Nucleus accumbens (tissue), 56 donors: ENCODE data around the gene SEMA4C.

Experiments
- DNase-seq, 56 donors: peaks; one replicate each; lab custom pipeline; 2025; lab: John Stamatoyannopoulos, UW

SEMA4C gene

GRCh38 chr2:96883306-96883705 lies 13.4 kb upstream of the SEMA4C start:
- no peak for DNase-seq

- DNase-seq: no peak
Observed at GRCh38 chr2:96882906-96883305, 13.0 kb upstream of the SEMA4C start.

GRCh38 chr2:96882230-96882629 lies 12.3 kb upstream of the SEMA4C start:
- no peak for DNase-seq

GRCh38 chr2:96881349-96882195 lies 11.7 kb upstream of the SEMA4C start:
- no peak for DNase-seq

- no peak for DNase-seq
Observed at GRCh38 chr2:96880891-96881273, 11.0 kb upstream of the SEMA4C start.

- DNase-seq: no peak
Observed at GRCh38 chr2:96879545-96880040, 9.7 kb upstream of the SEMA4C start.

DNA sequence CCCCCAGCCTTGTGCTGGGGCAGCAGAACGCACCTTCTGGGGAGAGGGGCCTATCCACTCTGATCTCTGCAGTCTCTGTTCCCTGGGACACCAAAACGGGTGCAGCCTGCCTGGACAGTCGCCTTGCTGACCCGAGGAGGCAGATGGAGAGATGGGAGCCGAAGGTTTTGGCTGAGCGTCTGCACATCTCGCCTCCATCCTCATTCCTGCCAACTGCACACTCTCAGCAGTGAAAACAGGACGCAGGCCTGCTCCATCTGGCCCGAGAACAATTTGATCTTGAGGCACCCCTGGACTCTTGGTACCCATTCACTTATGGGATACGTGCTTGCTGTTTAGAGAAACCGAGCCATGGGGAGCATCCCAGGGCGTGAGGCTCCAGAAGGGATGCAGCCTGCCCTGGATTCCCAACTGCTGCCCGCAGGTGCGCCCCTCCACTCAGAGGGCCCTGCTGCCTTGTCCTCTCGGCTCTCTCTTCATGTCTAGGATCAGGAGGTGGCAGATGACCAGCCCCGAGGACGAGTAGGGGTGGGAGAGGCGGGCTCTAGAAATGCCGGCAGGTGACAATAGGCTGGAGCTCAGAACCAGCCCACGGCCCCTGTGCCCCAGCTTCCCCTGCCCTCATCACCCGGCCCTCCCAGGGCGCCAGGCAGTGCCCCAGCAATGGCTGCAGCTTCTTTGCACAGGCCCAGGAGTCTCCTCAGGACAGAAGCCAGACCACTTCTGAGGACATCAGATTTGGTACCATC lies 9.1 kb upstream of the SEMA4C start:
- no peak for DNase-seq

GRCh38 chr2:96878171-96878570 lies 8.3 kb upstream of the SEMA4C start:
- DNase-seq: no peak

DNA sequence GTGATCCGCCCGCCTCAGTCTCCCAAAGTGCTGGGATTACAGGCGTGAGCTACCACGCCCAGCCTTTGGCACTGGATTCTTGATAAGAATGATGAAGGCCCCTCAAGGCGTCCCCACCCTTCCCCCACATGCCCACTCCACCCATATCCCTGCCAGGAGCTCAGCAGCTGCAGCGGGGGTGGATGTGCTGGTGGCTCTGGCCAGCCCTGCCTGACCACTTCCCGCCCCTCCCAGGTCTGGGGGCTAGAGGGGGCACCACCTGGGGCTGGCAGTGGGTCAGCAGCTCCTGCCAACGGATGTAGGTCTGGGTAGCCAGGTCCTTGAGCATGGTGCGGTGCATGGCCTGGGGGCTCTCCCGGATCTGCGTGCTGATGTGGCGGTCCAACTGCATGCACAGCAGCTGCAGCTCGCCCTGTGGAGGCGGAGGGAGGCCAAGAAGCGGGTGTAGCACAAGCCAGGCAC lies 7.8 kb upstream of the SEMA4C start:
- DNase-seq: no peak

DNA sequence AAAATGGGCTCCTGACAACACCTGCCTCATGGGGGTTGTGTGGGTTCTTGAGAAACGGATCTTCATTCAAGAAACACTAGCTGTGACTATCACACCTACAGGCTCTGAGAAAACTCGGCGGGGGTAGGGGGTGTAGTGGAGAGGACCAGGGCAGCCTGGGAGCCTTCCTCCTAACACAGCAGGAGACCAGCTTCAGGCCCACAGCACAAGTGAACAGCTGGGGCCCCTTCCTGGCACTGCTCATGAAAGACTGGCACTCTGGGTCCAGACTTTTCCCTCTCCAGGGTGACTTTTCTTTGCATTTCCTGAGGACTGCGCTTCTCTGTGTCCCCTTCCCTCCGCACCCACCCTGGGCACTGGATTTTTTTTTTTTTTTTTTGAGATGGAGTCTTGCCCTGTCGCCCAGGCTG lies 7.2 kb upstream of the SEMA4C start:
- no peak for DNase-seq

- no peak for DNase-seq
Observed at GRCh38 chr2:96876269-96877041, 6.6 kb upstream of the SEMA4C start.

DNA sequence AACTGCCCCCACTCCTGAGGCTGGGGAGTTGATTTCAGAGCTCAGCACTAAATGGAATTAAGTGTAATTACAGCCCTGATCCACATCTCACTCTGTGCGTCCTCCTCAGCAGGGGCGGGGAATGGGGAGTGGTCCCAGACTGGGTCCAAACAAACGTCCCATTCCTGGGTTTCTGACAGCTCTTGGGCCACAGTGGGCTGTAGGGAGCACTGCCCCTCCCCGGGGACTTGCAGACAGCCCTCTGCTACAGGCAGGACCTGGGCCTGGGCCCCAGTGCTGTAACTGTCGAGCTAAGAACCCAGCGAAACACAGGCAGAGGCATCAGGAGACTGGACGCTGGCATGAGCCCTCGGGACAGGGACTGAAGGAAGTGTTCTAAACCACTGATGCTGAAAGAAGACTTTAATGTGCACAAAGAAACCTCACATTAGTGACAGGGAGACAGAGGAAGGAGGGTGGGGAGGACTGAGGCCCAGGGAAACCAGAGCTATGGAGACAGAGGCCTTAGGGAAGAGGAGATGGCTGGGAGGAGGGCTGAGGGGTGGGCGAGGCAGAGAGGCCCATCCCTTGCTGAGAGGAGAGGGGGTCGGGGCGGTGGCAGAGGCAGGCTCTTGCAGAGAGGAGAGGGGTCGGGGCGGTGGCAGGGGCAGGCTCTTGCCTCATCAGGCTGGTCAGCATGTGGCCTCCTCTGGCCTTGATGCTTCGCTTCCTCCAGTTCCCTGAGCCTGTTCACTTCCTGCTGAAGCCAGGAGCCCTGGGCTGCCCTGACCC lies 5.8 kb upstream of the SEMA4C start:
- peak in 5 of 56 donors; percentile 20 to 51 (median 46) for DNase-seq

DNA sequence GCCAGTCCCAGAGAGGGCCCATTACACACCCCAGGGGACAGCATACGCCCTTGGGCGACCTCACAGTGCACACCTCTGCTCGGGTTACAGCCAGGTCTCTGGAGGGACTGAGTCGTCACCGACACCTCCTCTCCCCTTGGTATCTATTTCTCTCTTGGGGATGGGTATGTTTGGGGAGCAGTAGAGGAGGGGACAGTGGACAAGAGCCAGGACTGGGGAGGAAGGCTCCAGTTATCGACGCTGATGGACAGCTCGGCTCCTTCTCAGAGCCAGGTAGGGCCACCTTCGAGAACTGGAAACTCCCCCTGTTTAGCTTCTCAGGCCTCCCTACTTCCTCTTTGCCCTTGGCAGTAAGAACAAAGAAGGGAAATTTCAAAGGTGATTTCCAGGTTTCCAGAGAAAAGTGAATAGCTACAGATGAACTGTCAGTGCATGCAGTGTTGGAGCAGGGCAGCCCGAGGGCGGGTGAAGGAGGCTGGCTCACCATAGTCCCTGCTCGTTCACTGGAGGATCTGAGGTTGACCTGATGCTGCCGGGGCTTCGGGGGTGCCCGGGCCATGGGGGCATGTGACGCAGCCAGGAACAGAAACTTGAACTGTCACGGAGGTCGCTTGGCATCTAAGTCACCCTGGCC lies 4.4 kb upstream of the SEMA4C start:
- peak in 1 of 56 donors; percentile 28 for DNase-seq

- DNase-seq: peak in 9 of 56 donors; percentile 10 to 59 (median 33)
Observed at GRCh38 chr2:96873651-96874096, 3.8 kb upstream of the SEMA4C start.

GRCh38 chr2:96872591-96873349 lies 2.9 kb upstream of the SEMA4C start:
- DNase-seq: no peak

DNA sequence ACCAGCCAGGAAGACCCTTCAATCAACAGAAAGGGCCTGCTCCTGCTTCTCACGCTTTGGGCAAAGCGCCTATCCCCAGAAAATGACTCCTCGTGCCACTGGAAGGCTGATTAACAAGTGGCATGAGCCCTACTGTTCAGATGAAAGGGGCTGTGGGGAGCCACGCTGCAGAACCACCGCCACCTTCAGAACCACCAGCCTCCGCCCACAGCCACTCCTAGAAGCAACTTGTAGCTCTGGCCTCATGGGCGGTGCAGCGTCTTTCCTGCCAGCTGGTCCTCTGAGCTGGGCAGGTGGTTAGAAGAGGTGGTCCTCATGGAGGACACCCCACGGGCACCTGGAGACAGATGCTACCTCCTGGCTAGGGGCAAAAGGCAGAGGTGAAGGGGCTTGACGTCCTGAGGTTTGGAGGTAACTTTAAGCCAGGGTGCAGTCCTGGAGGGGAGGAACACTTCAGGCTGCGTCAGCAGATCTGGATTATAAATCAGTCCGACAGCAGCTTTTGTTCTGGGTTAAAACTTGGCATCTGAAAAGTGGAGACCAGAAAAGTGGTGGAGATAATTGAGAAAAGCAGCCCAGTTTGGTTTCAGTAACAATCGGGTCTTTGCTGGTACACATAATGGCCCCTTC lies 861 bp upstream of the SEMA4C start:
- DNase-seq: peak in 24 of 56 donors; percentile 24 to 74 (median 55)

- peak in 42 of 56 donors; percentile 44 to 85 (median 72) for DNase-seq
Observed at GRCh38 chr2:96869281-96869821, 529 bp downstream of the SEMA4C start.
